ENCODE results near the gene SH3RF3.

SH3RF3 gene

DNA sequence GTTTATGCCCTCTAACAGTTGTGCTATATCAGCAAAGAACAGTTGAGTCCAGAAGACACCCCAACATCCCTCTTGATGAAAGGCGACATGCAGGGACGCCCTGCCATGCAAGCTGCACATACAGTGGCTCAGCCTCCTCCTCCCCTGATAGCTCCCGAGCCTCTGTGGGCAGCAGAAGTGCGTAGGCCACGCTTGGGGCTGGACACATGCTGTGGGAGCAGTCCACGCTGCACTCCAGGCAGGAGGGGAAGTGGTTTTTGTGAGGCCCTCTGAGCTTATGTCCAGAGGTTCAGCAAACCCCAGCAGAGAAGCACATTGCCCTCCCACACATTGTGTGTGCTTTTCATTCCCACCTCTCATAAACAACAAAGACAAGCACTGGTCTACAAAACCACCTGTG, 322.7 kb downstream of the SH3RF3 start:
- no peak for DNase-seq (ENCODE audit: low read depth)
- no peak overlapping the region for H3K4me3 ChIP-seq (ENCODE audit: low read depth, low read length)
- TF ChIP-seq, protein P1, sequence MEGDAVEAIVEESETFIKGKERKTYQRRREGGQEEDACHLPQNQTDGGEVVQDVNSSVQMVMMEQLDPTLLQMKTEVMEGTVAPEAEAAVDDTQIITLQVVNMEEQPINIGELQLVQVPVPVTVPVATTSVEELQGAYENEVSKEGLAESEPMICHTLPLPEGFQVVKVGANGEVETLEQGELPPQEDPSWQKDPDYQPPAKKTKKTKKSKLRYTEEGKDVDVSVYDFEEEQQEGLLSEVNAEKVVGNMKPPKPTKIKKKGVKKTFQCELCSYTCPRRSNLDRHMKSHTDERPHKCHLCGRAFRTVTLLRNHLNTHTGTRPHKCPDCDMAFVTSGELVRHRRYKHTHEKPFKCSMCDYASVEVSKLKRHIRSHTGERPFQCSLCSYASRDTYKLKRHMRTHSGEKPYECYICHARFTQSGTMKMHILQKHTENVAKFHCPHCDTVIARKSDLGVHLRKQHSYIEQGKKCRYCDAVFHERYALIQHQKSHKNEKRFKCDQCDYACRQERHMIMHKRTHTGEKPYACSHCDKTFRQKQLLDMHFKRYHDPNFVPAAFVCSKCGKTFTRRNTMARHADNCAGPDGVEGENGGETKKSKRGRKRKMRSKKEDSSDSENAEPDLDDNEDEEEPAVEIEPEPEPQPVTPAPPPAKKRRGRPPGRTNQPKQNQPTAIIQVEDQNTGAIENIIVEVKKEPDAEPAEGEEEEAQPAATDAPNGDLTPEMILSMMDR (IDR thresholded peaks at IDR 0.05; ENCODE audit: insufficient read depth, low read depth, low read length, missing control alignments), result no peak

DNA sequence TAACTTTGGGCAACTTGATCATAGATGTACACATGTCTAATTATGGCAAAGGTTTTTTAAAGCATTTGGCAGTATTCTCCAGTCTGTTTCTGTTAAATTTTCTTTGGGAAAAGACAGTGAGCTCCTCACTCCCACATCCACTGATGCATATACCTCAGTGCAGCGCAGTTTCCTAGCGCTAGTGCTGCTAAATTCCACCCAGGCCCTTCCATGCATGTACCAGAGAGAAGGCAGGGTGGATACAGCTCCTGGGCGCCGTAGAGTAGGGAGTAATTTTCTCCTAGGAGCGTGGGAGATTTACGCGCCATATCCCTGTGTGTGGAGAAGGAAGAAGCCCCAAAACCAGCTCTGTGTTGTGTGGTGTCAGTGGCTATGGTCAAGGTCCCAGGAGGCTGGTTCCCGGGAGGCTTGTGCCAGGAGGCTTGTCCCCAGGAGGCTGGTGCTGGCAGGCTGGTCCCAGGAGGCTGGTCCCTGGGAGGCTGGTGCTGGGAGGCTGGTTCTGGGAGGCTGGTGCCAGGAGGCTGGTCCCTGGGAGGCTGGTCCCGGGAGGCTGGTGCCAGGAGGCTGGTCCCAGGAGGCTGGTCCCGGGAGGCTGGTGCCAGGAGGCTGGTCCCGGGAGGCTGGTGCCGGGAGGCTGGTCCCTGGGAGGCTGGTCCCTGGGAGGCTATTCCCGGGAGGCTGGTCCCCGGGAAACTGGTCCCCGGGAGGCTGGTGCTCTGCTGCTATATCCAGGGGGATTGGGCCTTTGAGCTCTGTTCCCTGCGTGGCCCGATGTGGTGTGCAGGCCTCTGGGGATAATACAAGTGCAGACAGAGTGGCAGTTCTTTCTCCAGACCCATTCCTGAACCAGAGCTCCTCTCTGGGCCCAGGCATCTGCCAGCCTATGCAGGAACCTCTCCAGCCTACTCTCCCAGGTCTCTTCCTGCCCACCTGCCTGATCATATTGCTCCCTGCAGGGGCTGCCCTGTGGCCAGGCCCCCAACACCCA, 323.6 kb downstream of the SH3RF3 start:
- TF ChIP-seq, protein P1 (IDR thresholded peaks at IDR 0.05; ENCODE audit: insufficient read depth, low read depth, low read length, missing control alignments), result no peak
- no peak for DNase-seq (ENCODE audit: low read depth)
- no peak overlapping the region for H3K4me3 ChIP-seq (ENCODE audit: low read depth, low read length)

DNA sequence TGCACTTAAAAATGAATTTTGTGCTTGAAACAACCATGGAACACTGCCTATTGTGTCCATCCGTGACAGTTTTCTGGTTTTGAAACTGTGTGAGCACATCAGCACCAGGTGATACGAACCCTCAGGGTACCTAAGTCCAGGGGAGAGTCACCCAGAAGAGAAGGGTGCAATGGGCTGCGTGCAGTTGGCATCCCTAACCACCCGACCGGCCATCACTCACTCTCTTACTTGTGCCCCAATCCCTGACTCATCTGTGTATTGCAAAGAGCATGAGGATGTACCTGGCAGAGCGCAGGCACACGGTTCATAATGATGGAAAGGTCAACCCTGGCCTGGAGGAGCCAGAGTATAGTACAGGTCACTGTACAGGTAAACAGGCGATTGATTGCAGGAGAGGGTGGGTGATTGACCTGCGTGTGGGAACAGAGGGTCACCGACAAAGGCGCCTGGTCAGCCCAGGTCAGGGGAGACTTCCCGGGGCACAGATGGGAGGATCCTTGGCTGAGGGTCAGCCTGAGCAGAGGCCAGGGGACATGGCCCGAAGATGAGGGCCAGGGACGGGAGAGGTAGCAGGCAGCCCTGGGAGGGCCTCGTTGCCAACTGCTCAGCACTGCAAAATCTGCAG, 324.5 kb downstream of the SH3RF3 start:
- no peak overlapping the region for H3K4me3 ChIP-seq (ENCODE audit: low read depth, low read length)
- TF ChIP-seq, protein P1 (IDR thresholded peaks at IDR 0.05; ENCODE audit: insufficient read depth, low read depth, low read length, missing control alignments), result no peak
- no peak for DNase-seq (ENCODE audit: low read depth)

DNA sequence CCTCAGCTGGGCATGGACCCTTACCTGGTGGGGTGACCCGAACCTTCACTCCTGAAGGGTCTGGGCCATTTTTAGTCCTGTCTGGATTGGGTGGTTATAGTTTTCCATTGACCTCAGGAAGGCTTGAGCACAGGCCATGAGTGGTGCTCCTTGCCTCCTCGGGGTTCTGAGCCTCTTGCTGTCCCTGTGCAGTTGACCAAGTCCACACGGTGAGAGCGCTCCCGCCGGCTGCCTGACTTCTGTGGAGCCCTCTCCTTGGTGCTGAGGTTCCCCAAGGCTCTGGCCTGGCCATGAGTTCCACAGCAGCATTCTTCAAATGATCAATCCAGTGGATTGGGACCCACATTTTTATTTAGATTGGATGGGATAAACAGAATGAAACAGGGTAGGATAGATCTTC, 325.3 kb downstream of the SH3RF3 start:
- TF ChIP-seq, protein P1 (IDR thresholded peaks at IDR 0.05; ENCODE audit: insufficient read depth, low read depth, low read length, missing control alignments), result no peak
- no peak for DNase-seq (ENCODE audit: low read depth)
- no peak overlapping the region for H3K4me3 ChIP-seq (ENCODE audit: low read depth, low read length)

DNA sequence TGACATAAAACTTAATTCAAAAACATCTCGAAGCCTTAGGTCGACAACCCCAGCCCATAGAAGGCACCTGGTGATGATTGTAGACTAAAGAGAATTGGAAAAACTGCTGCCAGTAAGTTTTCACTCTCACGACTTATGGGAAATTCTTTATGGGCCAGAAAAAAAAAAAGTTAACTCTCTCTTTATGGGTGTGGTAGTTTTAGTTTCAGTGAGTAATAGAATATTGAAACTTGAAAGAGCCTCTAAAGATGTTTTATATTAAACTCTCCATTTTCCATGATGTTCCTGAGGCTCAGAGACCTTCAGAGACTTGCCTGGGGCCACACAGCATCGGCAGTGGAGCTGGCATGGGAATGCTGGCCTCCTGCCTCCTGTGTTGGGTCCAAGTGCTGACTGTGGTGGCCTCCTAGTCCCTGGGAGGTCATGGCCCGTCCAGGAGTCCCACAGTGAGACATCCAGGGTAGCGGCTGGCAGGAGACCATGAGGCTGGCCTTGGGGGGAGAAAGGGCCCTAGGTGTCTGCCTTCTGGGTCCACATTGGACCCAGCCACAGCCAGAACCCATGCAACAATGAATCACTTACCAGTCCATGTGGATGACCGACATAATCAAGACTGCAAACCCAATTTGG, 325.9 kb downstream of the SH3RF3 start:
- TF ChIP-seq, protein P1 (IDR thresholded peaks at IDR 0.05; ENCODE audit: insufficient read depth, low read depth, low read length, missing control alignments), result no peak
- DNase-seq (ENCODE audit: low read depth), result no peak
- H3K4me3 ChIP-seq (ENCODE audit: low read depth, low read length), result no peak overlapping the region

DNA sequence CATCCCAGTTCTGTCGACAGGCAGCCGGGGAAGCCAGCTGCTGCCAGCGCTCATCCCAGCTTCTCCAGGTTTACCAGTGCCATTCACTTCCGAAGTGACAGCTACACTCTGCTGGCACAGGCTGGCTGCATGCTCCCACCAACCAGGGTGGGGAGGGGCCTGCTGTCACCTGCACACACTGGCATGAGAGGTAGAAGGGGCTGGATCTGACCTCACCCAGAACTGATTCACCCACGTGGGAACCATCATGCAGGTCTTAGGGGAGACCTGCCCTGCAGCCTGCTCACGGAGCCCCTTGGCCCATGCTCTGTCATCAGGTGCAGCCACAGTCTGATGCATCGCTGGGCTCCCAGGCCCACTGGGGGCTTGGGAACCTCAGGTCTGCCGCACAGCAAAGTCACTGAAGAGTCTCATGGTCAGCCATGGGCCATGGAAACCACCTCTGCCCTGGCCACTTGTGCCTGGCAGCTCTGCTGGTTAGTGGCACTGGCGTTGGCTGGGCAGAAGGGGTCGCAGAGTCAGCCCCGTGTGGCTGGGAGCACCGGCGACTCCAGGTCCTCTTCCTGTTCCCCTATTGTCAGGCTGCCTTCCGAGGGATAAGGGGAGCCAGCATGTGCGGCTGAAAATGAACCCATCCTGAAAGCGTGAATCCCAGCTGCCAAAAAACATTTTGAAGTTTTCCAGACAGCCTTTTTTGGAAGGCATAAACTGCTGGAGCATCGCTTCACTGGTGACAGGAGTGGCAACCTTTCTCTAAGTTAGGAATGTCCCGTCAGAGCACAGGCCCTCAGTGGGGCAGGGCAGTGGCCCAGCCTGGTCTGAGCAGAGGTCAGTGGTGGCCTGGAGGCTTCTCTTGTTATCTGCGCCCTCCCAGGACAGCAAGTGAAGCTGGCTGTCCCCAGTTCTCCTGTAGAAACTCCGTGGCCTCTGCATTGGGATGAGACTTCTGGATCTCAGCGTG, 327.0 kb downstream of the SH3RF3 start:
- TF ChIP-seq, protein P1 (IDR thresholded peaks at IDR 0.05; ENCODE audit: insufficient read depth, low read depth, low read length, missing control alignments), result no peak
- H3K4me3 ChIP-seq (ENCODE audit: low read depth, low read length), result no peak overlapping the region
- no peak for DNase-seq (ENCODE audit: low read depth)
